Lower lobe of right lung (tissue), 2 donors: ENCODE results near the gene CLSTN2. TPM values are rescaled to one million over a fixed set of nuclear protein-coding genes. Genes with fewer than 3 reads are reported as not detected.
A peak's percentile ranks its signal among the peaks of the same experiment; 100 is the strongest.

Experiments
- ATAC-seq, 2 donors: fragments of 200-7000 bp; cut with Tn5 transposase; one replicate each; pipeline ENCODE4 v1.9.1; 2020 to 2022; ENCODE audit warnings: mild to moderate bottlenecking in 2 of 2, moderate library complexity in 2 of 2
- DNase-seq: peaks from one replicate; pipeline ENCODE4 v3.0.0-alpha.2; 2020
- H3K27ac ChIP-seq: fragments of 200-600 bp; one replicate; pipeline ENCODE4 v1.8.0; 2022
- H3K27me3 ChIP-seq: fragments of 200-600 bp; one replicate; pipeline ENCODE4 v1.8.0; 2022; ENCODE audit warnings: low read depth
- H3K36me3 ChIP-seq: fragments of 200-600 bp; one replicate; pipeline ENCODE4 v1.8.0; 2022; ENCODE audit warnings: mild to moderate bottlenecking
- H3K4me1 ChIP-seq: fragments of 200-600 bp; one replicate; pipeline ENCODE4 v1.8.0; 2022
- H3K4me3 ChIP-seq: fragments of 200-600 bp; one replicate; pipeline ENCODE4 v1.8.0; 2022; ENCODE audit warnings: mild to moderate bottlenecking
- H3K9me3 ChIP-seq: fragments of 200-600 bp; one replicate; pipeline ENCODE4 v1.8.0; 2022
- CTCF ChIP-seq: fragments of 200-600 bp; IDR thresholded peaks from one replicate; pipeline ENCODE4 v1.8.0; 2022; ENCODE audit warnings: antibody characterized with exemption, mild to moderate bottlenecking
- intact Hi-C: fragments of 100-400 bp; cut with DNase I; formaldehyde crosslinking; loops from one replicate; pipeline ENCODE4 v1.11.0; 2022
- total RNA-seq: library from RNA; stranded (reverse); fragmentation: NEBNext Ultra II Directional; extraction: Animal tissue kit (Norgen Biotek cat#: 25700); gene quantifications from one replicate; pipeline ENCODE4 v1.2.1, GENCODE V29; 2021
- donor health status: DM: no; HTN: yes; CAD: no; lungs with severe emphysema.

CLSTN2 gene
- total RNA-seq, 1 donor from 2014 or later, result 4.5 TPM

GRCh38 chr3:139937674-139938279 lies 2.8 kb downstream of the CLSTN2 start:
- H3K4me1 ChIP-seq, result peaks cover 13% of the 10 kb centered on the region
- peaks cover 49% of the 10 kb centered on the region for H3K27me3 ChIP-seq
- no peak for DNase-seq
- no peaks in the 10 kb centered on the region for H3K36me3 ChIP-seq
- H3K4me3 ChIP-seq, result no peak overlapping the region
- no peak overlapping the region for H3K27ac ChIP-seq
- intact Hi-C loops, result no loop called here
- TF ChIP-seq CTCF, result peak; percentile 60
- ATAC-seq, result no peak
- no peaks in the 10 kb centered on the region for H3K9me3 ChIP-seq

GRCh38 chr3:139939681-139940190 lies 4.8 kb downstream of the CLSTN2 start:
- H3K4me1 ChIP-seq, result peaks cover 13% of the 10 kb centered on the region

GRCh38 chr3:139940622-139941021 lies 5.6 kb downstream of the CLSTN2 start:
- peaks cover 8% of the 10 kb centered on the region for H3K4me1 ChIP-seq
- no peaks in the 10 kb centered on the region for H3K9me3 ChIP-seq
- intact Hi-C loops, result no loop called here
- DNase-seq, result no peak
- no peak overlapping the region for H3K27ac ChIP-seq
- H3K36me3 ChIP-seq, result no peaks in the 10 kb centered on the region
- ATAC-seq, result no peak
- TF ChIP-seq CTCF, result no peak
- H3K27me3 ChIP-seq, result peaks cover 28% of the 10 kb centered on the region
- no peak overlapping the region for H3K4me3 ChIP-seq

More at GRCh38 chr3:139939681-139940190, 4.8 kb downstream of the CLSTN2 start:
- intact Hi-C loops, result no loop called here
- Histone ChIP-seq H3K4me3 (no peak overlapping the region), H3K9me3 (no peaks in the 10 kb centered on the region), H3K36me3 (no peaks in the 10 kb centered on the region), H3K27me3 (peaks cover 37% of the 10 kb centered on the region), H3K27ac (no peak overlapping the region)
- no peak for DNase-seq
- no peak for ATAC-seq
- TF ChIP-seq CTCF, result no peak

- H3K4me1 ChIP-seq, result no peaks in the 10 kb centered on the region
- DNase-seq (no peak), ATAC-seq (no peak)
- no peak overlapping the region for H3K4me3 ChIP-seq
- H3K27me3 ChIP-seq, result peaks cover 19% of the 10 kb centered on the region
- no peak overlapping the region for H3K27ac ChIP-seq
- intact Hi-C loops, result no loop called here
- no peak for TF ChIP-seq CTCF
- H3K9me3 ChIP-seq, result no peaks in the 10 kb centered on the region
- no peaks in the 10 kb centered on the region for H3K36me3 ChIP-seq
Measured at GRCh38 chr3:139941580-139941979, 6.6 kb downstream of the CLSTN2 start.

- DNase-seq, result no peak
- Histone ChIP-seq H3K36me3 (no peaks in the 10 kb centered on the region), H3K27me3 (peaks cover 4% of the 10 kb centered on the region), H3K4me3 (no peak overlapping the region), H3K4me1 (no peaks in the 10 kb centered on the region), H3K27ac (no peak overlapping the region), H3K9me3 (no peaks in the 10 kb centered on the region)
- intact Hi-C loops, result no loop called here
- no peak for TF ChIP-seq CTCF
- ATAC-seq, result peak in 1 of 2 donors; percentile 25
Measured at GRCh38 chr3:139944256-139944910, 9.4 kb downstream of the CLSTN2 start.
